Measurements from ENCODE around the gene FGD2.
A peak's percentile ranks its signal among the peaks of the same experiment; 100 is the strongest.

GRCh38 chr6:37029249-37029971 is 24.0 kb downstream of the FGD2 start:
- TF ChIP-seq POLR2A (IDR thresholded peaks at IDR 0.05) (no peak), CTCF (IDR thresholded peaks at IDR 0.05) (peak; percentile 54 to 89 (median 85))

Measured in body of pancreas (tissue), 4 donors.